ENCODE data around the gene IREB2. TPM values are rescaled to one million over a fixed set of nuclear protein-coding genes. Genes with fewer than 3 reads are reported as not detected.
"Not testable (repeated sequence)": the region's sequence is repeated elsewhere in the genome, so short reads cannot be mapped to it uniquely, and the experiment has no call there.

The IREB2 gene
- total and polyA plus RNA-seq, 2 donors: 16.4 to 87.5 TPM

GRCh38 chr15:78432664-78433063 is 5.4 kb upstream of the IREB2 start:
- 95% methylated on average over 1 of the region's 1 CpG for WGBS
- H3K36me3 ChIP-seq (ENCODE audit: insufficient read depth): no peaks in the 10 kb centered on the region
- DNase-seq (ENCODE audit: extremely low spot score): no peak
- no peaks in the 10 kb centered on the region for H3K4me1 ChIP-seq (ENCODE audit: insufficient read depth)
- no peak overlapping the region for H3K27ac ChIP-seq (ENCODE audit: low read depth)
- H3K4me3 ChIP-seq (ENCODE audit: low read depth, low read length): no peak overlapping the region

- no peak overlapping the region for H3K27ac ChIP-seq (ENCODE audit: low read depth)
- DNase-seq (ENCODE audit: extremely low spot score): no peak
- WGBS: 53% methylated on average over 8 of the region's 8 CpGs
- no peaks in the 10 kb centered on the region for H3K4me1 ChIP-seq (ENCODE audit: insufficient read depth)
- H3K36me3 ChIP-seq (ENCODE audit: insufficient read depth): no peaks in the 10 kb centered on the region
- no peak overlapping the region for H3K4me3 ChIP-seq (ENCODE audit: low read depth, low read length)
Observed at GRCh38 chr15:78434134-78434533, 3.9 kb upstream of the IREB2 start.

GRCh38 chr15:78434711-78435110 is 3.3 kb upstream of the IREB2 start:
- H3K27ac ChIP-seq (ENCODE audit: low read depth); H3K4me1 ChIP-seq (ENCODE audit: insufficient read depth); DNase-seq (ENCODE audit: extremely low spot score); H3K36me3 ChIP-seq (ENCODE audit: insufficient read depth); H3K4me3 ChIP-seq (ENCODE audit: low read depth, low read length): not testable (repeated sequence)
- WGBS: 64% methylated on average over 6 of the region's 6 CpGs

GRCh38 chr15:78437107-78437761 is 782 bp upstream of the IREB2 start:
- no peaks in the 10 kb centered on the region for H3K4me1 ChIP-seq (ENCODE audit: insufficient read depth)
- peaks cover 2% of the 10 kb centered on the region for H3K36me3 ChIP-seq (ENCODE audit: insufficient read depth)
- DNase-seq (ENCODE audit: extremely low spot score): no peak
- no peak overlapping the region for H3K27ac ChIP-seq (ENCODE audit: low read depth)
- peak overlapping the region; percentile 83 for H3K4me3 ChIP-seq (ENCODE audit: low read depth, low read length)
- 14% methylated on average over 11 of the region's 11 CpGs for WGBS

- under 1% methylated on average over 23 of the region's 23 CpGs for WGBS
- peaks cover 3% of the 10 kb centered on the region for H3K36me3 ChIP-seq (ENCODE audit: insufficient read depth)
- peak overlapping the region; percentile 83 for H3K4me3 ChIP-seq (ENCODE audit: low read depth, low read length)
- no peak for DNase-seq (ENCODE audit: extremely low spot score)
- H3K27ac ChIP-seq (ENCODE audit: low read depth): peak overlapping the region; percentile 92
- H3K4me1 ChIP-seq (ENCODE audit: insufficient read depth): no peaks in the 10 kb centered on the region
Observed at GRCh38 chr15:78438619-78439285, 736 bp downstream of the IREB2 start.

- Histone ChIP-seq H3K4me1 (ENCODE audit: insufficient read depth) (no peaks in the 10 kb centered on the region), H3K36me3 (ENCODE audit: insufficient read depth) (peaks cover 8% of the 10 kb centered on the region)
- 82% methylated on average over 3 of the region's 3 CpGs for WGBS
Observed at GRCh38 chr15:78440375-78441373, 2.7 kb downstream of the IREB2 start.

GRCh38 chr15:78444255-78444654 is 6.2 kb downstream of the IREB2 start:
- WGBS: 84% methylated on average over 1 of the region's 1 CpG
- peaks cover 1% of the 10 kb centered on the region for H3K4me1 ChIP-seq (ENCODE audit: insufficient read depth)

More at GRCh38 chr15:78440375-78441373, 2.7 kb downstream of the IREB2 start:
- no peak for DNase-seq (ENCODE audit: extremely low spot score)
- Histone ChIP-seq H3K4me3 (ENCODE audit: low read depth, low read length) (no peak overlapping the region), H3K27ac (ENCODE audit: low read depth) (no peak overlapping the region)

GRCh38 chr15:78445875-78446274 is 7.9 kb downstream of the IREB2 start:
- Histone ChIP-seq H3K27ac (ENCODE audit: low read depth) (no peak overlapping the region), H3K36me3 (ENCODE audit: insufficient read depth) (peaks cover 11% of the 10 kb centered on the region), H3K4me3 (ENCODE audit: low read depth, low read length) (no peak overlapping the region), H3K4me1 (ENCODE audit: insufficient read depth) (peaks cover 3% of the 10 kb centered on the region)
- no peak for DNase-seq (ENCODE audit: extremely low spot score)
- 94% methylated on average over 2 of the region's 2 CpGs for WGBS

More at GRCh38 chr15:78444255-78444654, 6.2 kb downstream of the IREB2 start:
- Histone ChIP-seq H3K4me3 (ENCODE audit: low read depth, low read length) (no peak overlapping the region), H3K36me3 (ENCODE audit: insufficient read depth) (peaks cover 12% of the 10 kb centered on the region), H3K27ac (ENCODE audit: low read depth) (no peak overlapping the region)
- DNase-seq (ENCODE audit: extremely low spot score): no peak

GRCh38 chr15:78446551-78446950 is 8.5 kb downstream of the IREB2 start:
- 91% methylated on average over 3 of the region's 3 CpGs for WGBS
- Histone ChIP-seq H3K4me1 (ENCODE audit: insufficient read depth) (peaks cover 3% of the 10 kb centered on the region), H3K36me3 (ENCODE audit: insufficient read depth) (peaks cover 11% of the 10 kb centered on the region)

GRCh38 chr15:78448441-78449219 is 10.6 kb downstream of the IREB2 start:
- peaks cover 3% of the 10 kb centered on the region for H3K4me1 ChIP-seq (ENCODE audit: insufficient read depth)
- H3K27ac ChIP-seq (ENCODE audit: low read depth): peak overlapping the region; percentile 28
- no peak overlapping the region for H3K4me3 ChIP-seq (ENCODE audit: low read depth, low read length)
- WGBS: 54% methylated on average over 4 of the region's 4 CpGs
- no peak for DNase-seq (ENCODE audit: extremely low spot score)
- peaks cover 9% of the 10 kb centered on the region for H3K36me3 ChIP-seq (ENCODE audit: insufficient read depth)

More at GRCh38 chr15:78446551-78446950, 8.5 kb downstream of the IREB2 start:
- Histone ChIP-seq H3K27ac (ENCODE audit: low read depth) (no peak overlapping the region), H3K4me3 (ENCODE audit: low read depth, low read length) (no peak overlapping the region)
- DNase-seq (ENCODE audit: extremely low spot score): no peak

- no peak overlapping the region for H3K4me3 ChIP-seq (ENCODE audit: low read depth, low read length)
- no peak overlapping the region for H3K27ac ChIP-seq (ENCODE audit: low read depth)
- peaks cover 7% of the 10 kb centered on the region for H3K36me3 ChIP-seq (ENCODE audit: insufficient read depth)
- WGBS: 51% methylated on average over 8 of the region's 8 CpGs
- H3K4me1 ChIP-seq (ENCODE audit: insufficient read depth): peaks cover 3% of the 10 kb centered on the region
- no peak for DNase-seq (ENCODE audit: extremely low spot score)
Observed at GRCh38 chr15:78449220-78449999, 11.4 kb downstream of the IREB2 start.

GRCh38 chr15:78450285-78450858 is 12.4 kb downstream of the IREB2 start:
- Histone ChIP-seq H3K4me3 (ENCODE audit: low read depth, low read length) (no peak overlapping the region), H3K36me3 (ENCODE audit: insufficient read depth) (peaks cover 7% of the 10 kb centered on the region), H3K27ac (ENCODE audit: low read depth) (peak overlapping the region; percentile 45), H3K4me1 (ENCODE audit: insufficient read depth) (peaks cover 3% of the 10 kb centered on the region)
- 65% methylated on average over 5 of the region's 5 CpGs for WGBS
- DNase-seq (ENCODE audit: extremely low spot score): no peak
